Measurements from ENCODE around the gene TMEM45B. TPM values are rescaled to one million over a fixed set of nuclear protein-coding genes. Genes with fewer than 3 reads are reported as not detected.

Gene TMEM45B
- polyA plus RNA-seq, 1 of the 3 experiments (the other 2 are of a cell fraction): not detected

GRCh38 chr11:129791515-129791914 is 24.1 kb upstream of the TMEM45B start (continued):
- TF ChIP-seq EP300 (IDR thresholded peaks at IDR 0.05; ENCODE audit: borderline replicate concordance in 1 of 2, low read depth in 1 of 2, low read length in 1 of 2) (no peak), USF2 (IDR thresholded peaks at IDR 0.05; ENCODE audit: borderline replicate concordance, low read depth, low read length) (no peak), TAF1 (IDR thresholded peaks at IDR 0.05; ENCODE audit: borderline replicate concordance, low read depth, low read length) (no peak), RCOR1 (IDR thresholded peaks at IDR 0.05; ENCODE audit: low read length) (no peak), YY1 (IDR thresholded peaks at IDR 0.05; ENCODE audit: low read depth) (no peak), CTCF (IDR thresholded peaks at IDR 0.05) (no peak)

GRCh38 chr11:129792663-129793062 is 23.0 kb upstream of the TMEM45B start:
- Histone ChIP-seq H3K79me2 (ENCODE audit: insufficient read depth) (no peaks in the 10 kb centered on the region), H3F3A (replicated peaks; ENCODE audit: insufficient read depth) (no peaks in the 10 kb centered on the region), H4K20me1 (ENCODE audit: insufficient read depth) (no peaks in the 10 kb centered on the region), H3K27ac (ENCODE audit: low read depth in 2 of 2, low read length in 1 of 2) (no peak overlapping the region), H3K36me3 (replicated peaks in 1 of 2; ENCODE audit: control insufficient read depth in 1 of 2, insufficient read depth in 2 of 2, low read length in 1 of 2) (no peaks in the 10 kb centered on the region), H3K4me2 (no peak overlapping the region), H3K9me3 (no peaks in the 10 kb centered on the region), H3K9ac (no peak overlapping the region), H3K27me3 (ENCODE audit: insufficient read depth) (no peaks in the 10 kb centered on the region), H3K4me3 (ENCODE audit: low read depth in 2 of 2, low read length in 1 of 2) (no peak overlapping the region), H2AFZ (ENCODE audit: low read depth) (no peak overlapping the region), H3K9me2 (no peaks in the 10 kb centered on the region), H3K4me1 (ENCODE audit: control insufficient read depth in 1 of 2, insufficient read depth in 2 of 2, low read depth in 1 of 2, low read length in 1 of 2) (no peaks in the 10 kb centered on the region)
- CTCF ChIA-PET: no interaction called here
- TF ChIP-seq MEF2A (IDR thresholded peaks at IDR 0.05; ENCODE audit: borderline replicate concordance, low read depth): no peak
- TF ChIP-seq TEAD4 (IDR thresholded peaks at IDR 0.05; ENCODE audit: borderline replicate concordance, insufficient read depth): no peak
- TF ChIP-seq PBX3 (IDR thresholded peaks at IDR 0.05): no peak
- no peak for TF ChIP-seq GABPA (IDR thresholded peaks at IDR 0.05; ENCODE audit: low read depth)
- no peak for TF ChIP-seq USF1 (IDR thresholded peaks at IDR 0.05; ENCODE audit: borderline replicate concordance, low read depth)
- TF ChIP-seq IRF3 (IDR thresholded peaks at IDR 0.05; ENCODE audit: low read depth, low read length): no peak
- no peak for TF ChIP-seq GATA2 (CRISPR knock-in tag; IDR thresholded peaks at IDR 0.05)
- TF ChIP-seq USF2 (IDR thresholded peaks at IDR 0.05; ENCODE audit: borderline replicate concordance, low read depth, low read length): no peak
- TF ChIP-seq RXRA (IDR thresholded peaks at IDR 0.05; ENCODE audit: borderline replicate concordance, low read depth): no peak
- no peak for TF ChIP-seq JUND (IDR thresholded peaks at IDR 0.05)
- no peak for TF ChIP-seq ELF1 (IDR thresholded peaks at IDR 0.05)
- TF ChIP-seq CHD2 (IDR thresholded peaks at IDR 0.05; ENCODE audit: low read length, partially characterized antibody): no peak
- no peak for TF ChIP-seq SIN3A (IDR thresholded peaks at IDR 0.05; ENCODE audit: borderline replicate concordance, low read depth, low read length)
- no peak for TF ChIP-seq MXI1 (IDR thresholded peaks at IDR 0.05; ENCODE audit: low read depth, low read length)
- no peak for TF ChIP-seq RAD21 (IDR thresholded peaks at IDR 0.05; ENCODE audit: low read length)
- no peak for TF ChIP-seq EZH2phosphoT487 (IDR thresholded peaks at IDR 0.05; ENCODE audit: borderline replicate concordance, low read depth)
- no peak for TF ChIP-seq ZBTB33 (IDR thresholded peaks at IDR 0.05; ENCODE audit: borderline replicate concordance, low read depth)
- TF ChIP-seq TCF12 (IDR thresholded peaks at IDR 0.05): no peak
- no peak for TF ChIP-seq POLR2AphosphoS5 (IDR thresholded peaks at IDR 0.05; ENCODE audit: low read depth, low read length)
- TF ChIP-seq YY1 (IDR thresholded peaks at IDR 0.05; ENCODE audit: low read depth): no peak
- POLR2A ChIA-PET: no interaction called here
- WGBS (ENCODE audit: low lambda C conversion rate): 0% methylated on average over 3 of the region's 4 CpGs
- no peak for DNase-seq
